IMR-90 (cell line): ENCODE data around the gene TRAPPC10.

Experiments
- BHLHE40 ChIP-seq: fragments of 150-350 bp; IDR thresholded peaks from 2 replicates; pipeline ENCODE4 v1.6.1; 2016; ENCODE audit warnings: mild to moderate bottlenecking, low read depth, low read length
- CEBPB ChIP-seq: IDR thresholded peaks from 2 replicates; pipeline ENCODE4 v1.6.1; 2012; ENCODE audit warnings: low read depth, low read length, improper control_type of control experiment
- CHD1 ChIP-seq: IDR thresholded peaks from 2 replicates; pipeline ENCODE4 v1.6.1; 2012; ENCODE audit warnings: low read depth, low read length, improper control_type of control experiment
- CTCF ChIP-seq: conservative IDR thresholded peaks from 2 replicates; pipeline ENCODE4 v1.5.1; 2012; ENCODE audit warnings: mild to moderate bottlenecking, low read depth, low read length, improper control_type of control experiment
- POLR2A ChIP-seq: IDR thresholded peaks from 2 replicates; pipeline ENCODE4 v1.6.1; 2012; ENCODE audit warnings: mild to moderate bottlenecking, low read depth, low read length
- RAD21 ChIP-seq: IDR thresholded peaks from 2 replicates; pipeline ENCODE4 v1.6.1; 2012; ENCODE audit warnings: low read length, improper control_type of control experiment
- RCOR1 ChIP-seq: IDR thresholded peaks from 2 replicates; pipeline ENCODE4 v1.6.1; 2012; ENCODE audit warnings: mild to moderate bottlenecking, low read length, improper control_type of control experiment; ENCODE audit not compliant: insufficient replicate concordance
- RFX5 ChIP-seq: IDR thresholded peaks from 2 replicates; pipeline ENCODE4 v1.8.0; 2012; ENCODE audit warnings: low read depth, mild to moderate bottlenecking, low read length, moderate library complexity
- USF2 ChIP-seq: fragments of 150-350 bp; IDR thresholded peaks from 2 replicates; pipeline ENCODE4 v1.6.1; 2017; ENCODE audit warnings: mild to moderate bottlenecking, antibody characterized with exemption, low read length, low read depth

- TF ChIP-seq CTCF (no peak), POLR2A (no peak), CEBPB (no peak), RCOR1 (no peak), USF2 (no peak), CHD1 (no peak), BHLHE40 (no peak), RFX5 (no peak), RAD21 (no peak)
Observed at GRCh38 chr21:43997766-43998742, 14.1 kb upstream of the TRAPPC10 start.
